Activated CD8-positive, alpha-beta T cell treated with anti-CD3 and anti-CD28 coated beads, Interleukin-2, amount 10 ng/mL, durations not matched to agents 7 days and 5 days (primary cell): ENCODE results near the gene OR13C2. TPM values are rescaled to one million over a fixed set of nuclear protein-coding genes. Genes with fewer than 3 reads are reported as not detected.

ENCODE experiments used
- ATAC-seq: fragments of 150-1000 bp; cut with Tn5 transposase; one replicate; pipeline ENCODE4 v1.10.0; 2021; ENCODE audit warnings: moderate library complexity
- CTCF ChIA-PET: fragments of 350-600 bp; sonication (Branson Sonifier 250); formaldehyde crosslinking; loops from one replicate; lab custom pipeline; 2021; ENCODE audit warnings: antibody characterized with exemption; lab: Charles Lee
- POLR2A ChIA-PET: fragments of 350-600 bp; sonication (Branson Sonifier 250); formaldehyde crosslinking; loops from one replicate; lab custom pipeline; 2021; ENCODE audit warnings: antibody characterized with exemption; lab: Charles Lee
- DNase-seq: peaks from one replicate; pipeline ENCODE4 v3.0.0-alpha.2; 2020
- H3K27ac Mint-ChIP-seq: one replicate; pipeline ENCODE4 v1.8.0; 2021; ENCODE audit warnings: mild to moderate bottlenecking, mixed read lengths
- H3K27me3 Mint-ChIP-seq: one replicate; pipeline ENCODE4 v1.8.0; 2021; ENCODE audit warnings: low read depth, mixed read lengths
- H3K36me3 Mint-ChIP-seq: one replicate; pipeline ENCODE4 v1.8.0; 2021; ENCODE audit warnings: low read depth, mixed read lengths
- H3K4me1 Mint-ChIP-seq: one replicate; pipeline ENCODE4 v1.8.0; 2021; ENCODE audit warnings: low read depth, mixed read lengths
- H3K4me3 Mint-ChIP-seq: one replicate; pipeline ENCODE4 v1.8.0; 2021; ENCODE audit warnings: mild to moderate bottlenecking, mixed read lengths
- H3K9me3 Mint-ChIP-seq: one replicate; pipeline ENCODE4 v1.8.0; 2022; ENCODE audit warnings: mixed read lengths; ENCODE audit not compliant: insufficient read depth
- total RNA-seq, 2 experiments: library from RNA; stranded (reverse); gene quantifications; one replicate each; pipeline ENCODE4 v1.2.3, GENCODE V29; 2021

OR13C2 gene
- total RNA-seq, 2 experiments from 2014 or later = not detected

- ChIA-PET POLR2A (no interaction called here), CTCF (no interaction called here)
- Mint-ChIP-seq H3K4me3 (no peak overlapping the region), H3K27me3 (no peaks in the 10 kb centered on the region), H3K9me3 (no peaks in the 10 kb centered on the region), H3K36me3 (no peaks in the 10 kb centered on the region), H3K4me1 (no peaks in the 10 kb centered on the region), H3K27ac (no peak overlapping the region)
- ATAC-seq = no peak
- no peak for DNase-seq
These were observed 18.8 kb downstream of the OR13C2 start for GRCh38 chr9:104586496-104587180.

GRCh38 chr9:104580562-104580961, 24.9 kb downstream of the OR13C2 start:
- POLR2A ChIA-PET = no interaction called here
- no peak for ATAC-seq
- CTCF ChIA-PET = no interaction called here
- Mint-ChIP-seq H3K9me3 (no peaks in the 10 kb centered on the region), H3K4me1 (no peaks in the 10 kb centered on the region), H3K36me3 (no peaks in the 10 kb centered on the region), H3K27ac (no peak overlapping the region), H3K4me3 (no peak overlapping the region), H3K27me3 (no peaks in the 10 kb centered on the region)
- DNase-seq = no peak

DNA sequence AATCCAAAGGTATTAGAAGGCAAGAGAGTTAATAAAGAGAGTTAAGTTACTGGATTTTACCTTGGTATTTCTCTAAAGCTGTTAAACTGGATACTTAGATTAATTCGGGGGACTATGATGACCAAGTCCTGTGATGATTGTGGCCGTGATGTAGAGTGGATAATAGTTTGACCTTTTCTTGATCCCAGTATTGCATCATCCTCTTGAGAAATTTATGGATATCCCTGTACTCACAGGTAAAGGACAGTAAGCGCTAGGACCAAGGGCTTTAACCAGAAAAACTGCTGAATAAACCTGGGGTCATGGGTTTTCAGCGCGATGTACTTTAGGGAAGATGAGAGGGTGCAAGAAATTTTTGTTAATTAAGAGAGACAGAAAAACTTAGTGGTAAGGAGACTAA, 28.2 kb downstream of the OR13C2 start:
- DNase-seq = no peak
- ATAC-seq = no peak
- Mint-ChIP-seq H3K27me3 (no peaks in the 10 kb centered on the region), H3K27ac (no peak overlapping the region), H3K9me3 (peaks cover 3% of the 10 kb centered on the region), H3K36me3 (no peaks in the 10 kb centered on the region), H3K4me3 (no peak overlapping the region), H3K4me1 (no peaks in the 10 kb centered on the region)
- CTCF ChIA-PET = no interaction called here
- POLR2A ChIA-PET = no interaction called here

DNA sequence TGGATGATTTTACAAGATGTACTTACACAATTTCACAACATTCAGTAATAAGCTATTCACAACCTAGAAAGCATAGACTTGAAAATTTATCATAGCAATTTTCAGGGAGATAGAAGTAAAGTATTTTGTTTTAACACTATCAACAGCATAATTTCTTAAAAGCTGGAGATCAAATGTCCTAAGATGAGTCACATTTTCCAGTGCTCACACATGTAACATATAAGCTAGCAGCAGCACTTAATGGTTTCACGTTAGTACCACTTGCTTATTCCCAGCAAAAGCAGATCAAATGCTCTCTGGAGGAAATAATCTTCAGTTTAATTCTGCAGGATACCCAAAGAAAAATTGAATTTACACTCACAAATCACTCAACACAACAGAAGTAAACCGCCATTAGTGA, 30.0 kb downstream of the OR13C2 start:
- H3K27ac Mint-ChIP-seq = no peak overlapping the region
- no peak for DNase-seq
- H3K4me1 Mint-ChIP-seq = no peaks in the 10 kb centered on the region
- ChIA-PET POLR2A (no interaction called here), CTCF (no interaction called here)
- H3K36me3 Mint-ChIP-seq = no peaks in the 10 kb centered on the region
- H3K27me3 Mint-ChIP-seq = no peaks in the 10 kb centered on the region
- no peak for ATAC-seq
- peaks cover 3% of the 10 kb centered on the region for H3K9me3 Mint-ChIP-seq
- H3K4me3 Mint-ChIP-seq = no peak overlapping the region

- Mint-ChIP-seq H3K27ac (no peak overlapping the region), H3K9me3 (peaks cover 3% of the 10 kb centered on the region), H3K36me3 (no peaks in the 10 kb centered on the region), H3K27me3 (no peaks in the 10 kb centered on the region), H3K4me1 (no peaks in the 10 kb centered on the region), H3K4me3 (no peak overlapping the region)
- CTCF ChIA-PET = no interaction called here
- DNase-seq (no peak), ATAC-seq (no peak)
- POLR2A ChIA-PET = no interaction called here
These were observed 32.8 kb downstream of the OR13C2 start for GRCh38 chr9:104572612-104573011.

GRCh38 chr9:104568868-104569267, 36.6 kb downstream of the OR13C2 start, which contains the start of gene OR13C8:
TSS of gene OR13C8 (plus strand) at chr9:104569168. CDS start at chr9:104569168, 0 bp downstream.
- no peaks in the 10 kb centered on the region for H3K27me3 Mint-ChIP-seq
- POLR2A ChIA-PET = no interaction called here
- H3K27ac Mint-ChIP-seq = no peak within 1 kb of the TSS

GRCh38 chr9:104564358-104564757, 41.1 kb downstream of the OR13C2 start:
- POLR2A ChIA-PET = no interaction called here
- CTCF ChIA-PET = no interaction called here
- no peaks in the 10 kb centered on the region for H3K9me3 Mint-ChIP-seq
- no peak overlapping the region for H3K27ac Mint-ChIP-seq
- no peak overlapping the region for H3K4me3 Mint-ChIP-seq
- DNase-seq (no peak), ATAC-seq (no peak)
- no peaks in the 10 kb centered on the region for H3K36me3 Mint-ChIP-seq
- H3K27me3 Mint-ChIP-seq = no peaks in the 10 kb centered on the region
- no peaks in the 10 kb centered on the region for H3K4me1 Mint-ChIP-seq

More at GRCh38 chr9:104568868-104569267, 36.6 kb downstream of the OR13C2 start, which contains the start of gene OR13C8:
- H3K9me3 Mint-ChIP-seq = peaks cover 3% of the 10 kb centered on the region
- no peaks in the 10 kb centered on the region for H3K36me3 Mint-ChIP-seq
- no peak within 1 kb of the TSS for H3K4me3 Mint-ChIP-seq
- H3K4me1 Mint-ChIP-seq = no peaks in the 10 kb centered on the region
- DNase-seq = no peak
- ATAC-seq = no peak
- CTCF ChIA-PET = no interaction called here

DNA sequence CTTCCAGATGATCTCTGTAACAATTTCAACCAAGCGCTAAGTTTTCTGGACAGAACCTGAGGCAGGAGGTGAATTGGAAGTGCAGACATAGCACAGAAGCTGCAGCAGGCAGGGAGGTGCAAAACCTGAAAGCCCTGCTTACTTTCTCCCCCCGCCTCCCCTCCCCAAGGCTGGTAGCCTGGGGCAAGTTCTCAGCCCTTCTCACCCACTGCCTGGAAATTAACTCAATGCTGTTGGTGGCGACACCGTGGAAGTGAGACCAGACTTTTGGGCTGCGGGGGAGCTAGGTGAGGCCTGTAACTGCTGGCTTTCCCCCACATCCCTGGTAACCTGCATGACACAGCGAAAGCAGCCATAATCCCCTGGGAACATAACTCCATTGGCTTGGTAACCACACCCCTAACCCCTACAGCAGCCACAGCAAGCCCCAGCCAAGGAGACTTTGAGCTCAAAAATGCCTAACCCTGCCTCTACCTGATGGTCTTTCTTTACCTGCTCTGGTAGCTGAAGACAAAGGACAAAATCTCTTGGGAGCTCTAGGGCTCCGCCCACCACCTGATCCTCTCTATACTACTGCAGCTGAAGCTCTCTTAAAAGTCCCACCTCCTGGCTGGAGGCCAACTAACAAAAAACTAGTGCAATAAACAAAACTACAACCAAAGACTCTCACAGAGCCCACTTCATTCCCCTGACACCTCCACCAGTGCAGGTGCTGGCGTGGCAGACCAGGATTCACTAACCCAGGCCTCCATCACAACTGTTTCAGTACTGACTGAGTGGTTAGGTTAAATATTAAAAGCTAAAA, 48.4 kb downstream of the OR13C2 start:
- H3K4me3 Mint-ChIP-seq = no peak overlapping the region
- H3K36me3 Mint-ChIP-seq = no peaks in the 10 kb centered on the region
- H3K27ac Mint-ChIP-seq = no peak overlapping the region
- H3K27me3 Mint-ChIP-seq = no peaks in the 10 kb centered on the region
- no peaks in the 10 kb centered on the region for H3K4me1 Mint-ChIP-seq
- CTCF ChIA-PET = no interaction called here
- POLR2A ChIA-PET = no interaction called here
- no peak for ATAC-seq
- no peak for DNase-seq
- H3K9me3 Mint-ChIP-seq = peaks cover 10% of the 10 kb centered on the region

- ATAC-seq = no peak
These were observed 49.9 kb downstream of the OR13C2 start for GRCh38 chr9:104555521-104555920.

More at GRCh38 chr9:104555521-104555920, 49.9 kb downstream of the OR13C2 start:
- CTCF ChIA-PET = no interaction called here
- H3K4me3 Mint-ChIP-seq = no peak overlapping the region
- POLR2A ChIA-PET = no interaction called here
- H3K36me3 Mint-ChIP-seq = no peaks in the 10 kb centered on the region
- H3K27ac Mint-ChIP-seq = no peak overlapping the region
- peaks cover 10% of the 10 kb centered on the region for H3K9me3 Mint-ChIP-seq
- no peak for DNase-seq
- H3K27me3 Mint-ChIP-seq = no peaks in the 10 kb centered on the region
- no peaks in the 10 kb centered on the region for H3K4me1 Mint-ChIP-seq

Other genes with a start within 250 kb of the OR13C2 start
- gene OR13F1, start 101.4 kb downstream of the OR13C2 start, total RNA-seq = not detected
- gene OR13C4, start 78.4 kb downstream of the OR13C2 start, total RNA-seq = not detected
- gene OR13C3, start 68.8 kb downstream of the OR13C2 start, total RNA-seq = not detected
- not detected for gene OR13C8, start 36.5 kb downstream of the OR13C2 start, total RNA-seq
- gene OR13C5, start 6.2 kb downstream of the OR13C2 start, total RNA-seq = not detected
- not detected for gene OR13C9, start 12.6 kb upstream of the OR13C2 start, total RNA-seq
- gene OR13D1, start 88.9 kb upstream of the OR13C2 start, total RNA-seq = not detected
- gene NIPSNAP3A, start 142.1 kb upstream of the OR13C2 start, total RNA-seq = 10 to 100 TPM; 24.1 to 24.6 TPM
- gene NIPSNAP3B, start 158.5 kb upstream of the OR13C2 start, total RNA-seq = under 1 TPM; 0.16 to 0.63 TPM